GM12878 (cell line): ENCODE data around the gene COASY. TPM values are rescaled to one million over a fixed set of nuclear protein-coding genes. Genes with fewer than 3 reads are reported as not detected.
A peak's percentile ranks its signal among the peaks of the same experiment; 100 is the strongest.

ENCODE experiments used
- CREB1 ChIP-seq: IDR thresholded peaks from 2 replicates; pipeline ENCODE4 v1.6.1; 2012; ENCODE audit warnings: low read depth, mild to moderate bottlenecking, inconsistent platforms
- EP300 ChIP-seq, 2 experiments: fragments of 150-350 bp in 1 of 2; IDR thresholded peaks; 2 replicates each; pipeline ENCODE4 v1.6.1; 2011 to 2012; ENCODE audit warnings: low read depth in 2 of 2, low read length in 2 of 2, borderline replicate concordance in 1 of 2, improper control_type of control experiment in 1 of 2, inconsistent platforms in 1 of 2; ENCODE audit not compliant: control insufficient read depth in 1 of 2
- GATAD2B ChIP-seq: fragments of 450-650 bp; conservative IDR thresholded peaks from 2 replicates; pipeline ENCODE4 v1.6.1; 2017; ENCODE audit warnings: low read depth, mild to moderate bottlenecking, moderate library complexity
- IKZF1 ChIP-seq: fragments of 450-650 bp; conservative IDR thresholded peaks from 2 replicates; pipeline ENCODE4 v1.6.1; 2017; ENCODE audit warnings: antibody characterized with exemption, mild to moderate bottlenecking
- IRF4 ChIP-seq: IDR thresholded peaks from 2 replicates; pipeline ENCODE4 v1.6.1; 2011; ENCODE audit warnings: low read depth, low read length
- KLF5 ChIP-seq: fragments of 450-650 bp; IDR thresholded peaks from 2 replicates; pipeline ENCODE4 v1.6.1; 2014; ENCODE audit warnings: mild to moderate bottlenecking; ENCODE audit not compliant: partially characterized antibody
- LARP7 ChIP-seq: fragments of 450-650 bp; IDR thresholded peaks from 2 replicates; pipeline ENCODE4 v1.6.1; 2017; ENCODE audit warnings: mild to moderate bottlenecking
- MEF2B ChIP-seq: fragments of 450-650 bp; IDR thresholded peaks from 2 replicates; pipeline ENCODE4 v1.6.1; 2018; ENCODE audit warnings: mild to moderate bottlenecking, moderate library complexity; ENCODE audit not compliant: partially characterized antibody, poor library complexity, severe bottlenecking
- MTA2 ChIP-seq: fragments of 450-650 bp; IDR thresholded peaks from 2 replicates; pipeline ENCODE4 v1.6.1; 2016; ENCODE audit warnings: low read depth, mild to moderate bottlenecking, moderate library complexity
- PAX5 ChIP-seq: IDR thresholded peaks from 2 replicates; pipeline ENCODE4 v1.6.1; 2011; ENCODE audit warnings: low read depth, low read length, borderline replicate concordance
- PML ChIP-seq: IDR thresholded peaks from 2 replicates; pipeline ENCODE4 v1.6.1; 2012; ENCODE audit warnings: low read length, inconsistent platforms
- POLR2A ChIP-seq: IDR thresholded peaks from 2 replicates; pipeline ENCODE4 v1.6.1; 2011; ENCODE audit warnings: low read depth, mild to moderate bottlenecking, low read length
- RAD21 ChIP-seq: IDR thresholded peaks from 2 replicates; pipeline ENCODE4 v1.6.1; 2011; ENCODE audit warnings: mild to moderate bottlenecking, low read depth, low read length, moderate library complexity; ENCODE audit not compliant: insufficient read depth
- SMC3 ChIP-seq: IDR thresholded peaks from 2 replicates; pipeline ENCODE4 v1.6.1; 2011; ENCODE audit warnings: low read length, improper control_type of control experiment, borderline replicate concordance
- ZSCAN29 ChIP-seq: fragments of 450-650 bp; IDR thresholded peaks from 2 replicates; pipeline ENCODE4 v1.6.1; 2017; ENCODE audit warnings: mild to moderate bottlenecking, moderate library complexity
- polyA plus RNA-seq, 11 experiments: library from polyadenylated mRNA; depleted of rRNA in 4 of 11; unstranded in 6 of 11; stranded (reverse) in 5 of 11; fragments of >200 nt; fragmentation: Nextera tagmentation in 4 of 11; fragmentation: Illumina TruSeq in 1 of 11; extraction: Ambion mirVana in 4 of 11; extraction: Trizol in 1 of 11; gene quantifications; 1 replicate in 1 of 11; 2 replicates in 10 of 11; pipeline versions ENCODE4 v1.2.1 to v1.2.3, GENCODE V29; 2011 to 2016; ENCODE audit warnings: inconsistent platforms in 2 of 11, missing spikeins in 2 of 11, low read depth in 1 of 11
- total RNA-seq, 4 experiments: library from RNA; depleted of rRNA in 3 of 4; stranded (reverse); fragments of >200 nt in 3 of 4; fragmentation: Illumina TruSeq in 1 of 4; extraction: Trizol in 1 of 4; gene quantifications; 2 replicates each; pipeline versions ENCODE4 v1.2.1 to v1.2.3, GENCODE V29; 2013 to 2021
- TF ChIP-seq, protein P1 (sequence below): fragments of 450-650 bp; IDR thresholded peaks from 2 replicates; pipeline ENCODE4 v1.6.1; 2017; ENCODE audit warnings: mild to moderate bottlenecking, moderate library complexity
- TF ChIP-seq, protein P2 (sequence below): fragments of 450-650 bp; IDR thresholded peaks from 2 replicates; pipeline ENCODE4 v1.6.1; 2017; ENCODE audit warnings: borderline replicate concordance
- TF ChIP-seq, protein P3 (sequence below): IDR thresholded peaks from 2 replicates; pipeline ENCODE4 v1.6.1; 2012; ENCODE audit warnings: low read depth, low read length, improper control_type of control experiment
- TF ChIP-seq, protein P4 (sequence below), 3 experiments: IDR thresholded peaks in 2 of 3; conservative IDR thresholded peaks in 1 of 3; 2 replicates each; pipeline ENCODE4 v1.5.1; 2011; ENCODE audit warnings: low read depth in 3 of 3, low read length in 3 of 3, mild to moderate bottlenecking in 3 of 3, control low read depth in 2 of 3, moderate library complexity in 2 of 3, inconsistent platforms in 1 of 3, mixed read lengths in 1 of 3; ENCODE audit not compliant: control insufficient read depth in 2 of 3, insufficient read depth in 1 of 3; ENCODE audit errors: extremely low read depth in 1 of 3
- TF ChIP-seq, protein P5 (sequence below): fragments of 450-650 bp; IDR thresholded peaks from 2 replicates; pipeline ENCODE4 v1.6.1; 2017; ENCODE audit warnings: mild to moderate bottlenecking

Gene COASY
- total and polyA plus RNA-seq, 10 of the 15 experiments (the other 5 are each of a cell fraction or from before 2014, with no cell fraction given) = 18.6 to 93.9 (median 43.2) TPM

DNA sequence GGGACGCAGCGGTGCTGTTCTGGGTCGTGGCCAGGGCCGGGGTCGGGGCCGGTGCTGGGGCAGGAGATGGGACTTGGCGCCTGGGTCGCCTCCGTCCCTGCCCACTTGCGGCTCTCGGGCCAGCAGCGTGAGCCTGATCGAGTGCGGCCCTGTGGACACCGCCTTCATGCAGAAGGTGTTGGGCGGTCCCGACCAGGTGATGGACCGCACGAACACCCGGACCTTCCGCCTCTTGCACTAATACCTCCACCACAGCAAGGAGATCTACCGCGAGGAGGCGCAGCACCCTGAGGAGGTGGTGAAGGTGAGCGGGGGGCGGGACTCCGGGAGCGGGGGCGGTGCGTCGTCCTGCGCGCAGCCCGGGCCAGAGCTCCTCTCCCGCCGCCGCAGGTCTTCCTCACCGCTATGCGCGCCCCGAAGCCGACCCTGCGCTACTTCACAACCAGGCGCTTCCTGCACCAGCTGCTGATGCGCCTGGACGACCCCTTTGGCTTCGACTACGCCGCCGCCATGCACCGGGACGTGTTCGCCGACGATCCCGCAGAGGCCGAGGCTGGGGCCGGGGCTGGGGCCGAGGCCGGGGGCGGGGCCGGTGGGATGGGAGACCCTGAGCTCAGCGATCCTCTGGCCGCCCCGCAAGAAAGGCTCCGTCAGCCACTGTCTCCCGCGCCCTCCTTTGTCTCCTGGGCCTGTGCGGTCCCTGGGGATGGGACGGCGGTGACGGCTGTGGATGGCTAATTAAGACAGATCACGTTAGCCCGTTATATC, 13.7 kb upstream of the COASY start (continued):
- TF ChIP-seq, protein P1, sequence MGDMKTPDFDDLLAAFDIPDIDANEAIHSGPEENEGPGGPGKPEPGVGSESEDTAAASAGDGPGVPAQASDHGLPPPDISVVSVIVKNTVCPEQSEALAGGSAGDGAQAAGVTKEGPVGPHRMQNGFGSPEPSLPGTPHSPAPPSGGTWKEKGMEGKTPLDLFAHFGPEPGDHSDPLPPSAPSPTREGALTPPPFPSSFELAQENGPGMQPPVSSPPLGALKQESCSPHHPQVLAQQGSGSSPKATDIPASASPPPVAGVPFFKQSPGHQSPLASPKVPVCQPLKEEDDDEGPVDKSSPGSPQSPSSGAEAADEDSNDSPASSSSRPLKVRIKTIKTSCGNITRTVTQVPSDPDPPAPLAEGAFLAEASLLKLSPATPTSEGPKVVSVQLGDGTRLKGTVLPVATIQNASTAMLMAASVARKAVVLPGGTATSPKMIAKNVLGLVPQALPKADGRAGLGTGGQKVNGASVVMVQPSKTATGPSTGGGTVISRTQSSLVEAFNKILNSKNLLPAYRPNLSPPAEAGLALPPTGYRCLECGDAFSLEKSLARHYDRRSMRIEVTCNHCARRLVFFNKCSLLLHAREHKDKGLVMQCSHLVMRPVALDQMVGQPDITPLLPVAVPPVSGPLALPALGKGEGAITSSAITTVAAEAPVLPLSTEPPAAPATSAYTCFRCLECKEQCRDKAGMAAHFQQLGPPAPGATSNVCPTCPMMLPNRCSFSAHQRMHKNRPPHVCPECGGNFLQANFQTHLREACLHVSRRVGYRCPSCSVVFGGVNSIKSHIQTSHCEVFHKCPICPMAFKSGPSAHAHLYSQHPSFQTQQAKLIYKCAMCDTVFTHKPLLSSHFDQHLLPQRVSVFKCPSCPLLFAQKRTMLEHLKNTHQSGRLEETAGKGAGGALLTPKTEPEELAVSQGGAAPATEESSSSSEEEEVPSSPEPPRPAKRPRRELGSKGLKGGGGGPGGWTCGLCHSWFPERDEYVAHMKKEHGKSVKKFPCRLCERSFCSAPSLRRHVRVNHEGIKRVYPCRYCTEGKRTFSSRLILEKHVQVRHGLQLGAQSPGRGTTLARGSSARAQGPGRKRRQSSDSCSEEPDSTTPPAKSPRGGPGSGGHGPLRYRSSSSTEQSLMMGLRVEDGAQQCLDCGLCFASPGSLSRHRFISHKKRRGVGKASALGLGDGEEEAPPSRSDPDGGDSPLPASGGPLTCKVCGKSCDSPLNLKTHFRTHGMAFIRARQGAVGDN = no peak; the same call in 1 of the 2 replicates
- TF ChIP-seq MTA2 = no peak
- no peak for TF ChIP-seq PML
- TF ChIP-seq, protein P2, sequence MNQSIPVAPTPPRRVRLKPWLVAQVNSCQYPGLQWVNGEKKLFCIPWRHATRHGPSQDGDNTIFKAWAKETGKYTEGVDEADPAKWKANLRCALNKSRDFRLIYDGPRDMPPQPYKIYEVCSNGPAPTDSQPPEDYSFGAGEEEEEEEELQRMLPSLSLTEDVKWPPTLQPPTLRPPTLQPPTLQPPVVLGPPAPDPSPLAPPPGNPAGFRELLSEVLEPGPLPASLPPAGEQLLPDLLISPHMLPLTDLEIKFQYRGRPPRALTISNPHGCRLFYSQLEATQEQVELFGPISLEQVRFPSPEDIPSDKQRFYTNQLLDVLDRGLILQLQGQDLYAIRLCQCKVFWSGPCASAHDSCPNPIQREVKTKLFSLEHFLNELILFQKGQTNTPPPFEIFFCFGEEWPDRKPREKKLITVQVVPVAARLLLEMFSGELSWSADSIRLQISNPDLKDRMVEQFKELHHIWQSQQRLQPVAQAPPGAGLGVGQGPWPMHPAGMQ = no peak
- peak; percentile 28 for TF ChIP-seq KLF5
- no peak for TF ChIP-seq ZSCAN29
- peak; percentile 62; the same call in 1 of the 2 replicates for TF ChIP-seq GATAD2B
- TF ChIP-seq, protein P3, sequence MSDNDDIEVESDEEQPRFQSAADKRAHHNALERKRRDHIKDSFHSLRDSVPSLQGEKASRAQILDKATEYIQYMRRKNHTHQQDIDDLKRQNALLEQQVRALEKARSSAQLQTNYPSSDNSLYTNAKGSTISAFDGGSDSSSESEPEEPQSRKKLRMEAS = no peak
- TF ChIP-seq, protein P4, sequence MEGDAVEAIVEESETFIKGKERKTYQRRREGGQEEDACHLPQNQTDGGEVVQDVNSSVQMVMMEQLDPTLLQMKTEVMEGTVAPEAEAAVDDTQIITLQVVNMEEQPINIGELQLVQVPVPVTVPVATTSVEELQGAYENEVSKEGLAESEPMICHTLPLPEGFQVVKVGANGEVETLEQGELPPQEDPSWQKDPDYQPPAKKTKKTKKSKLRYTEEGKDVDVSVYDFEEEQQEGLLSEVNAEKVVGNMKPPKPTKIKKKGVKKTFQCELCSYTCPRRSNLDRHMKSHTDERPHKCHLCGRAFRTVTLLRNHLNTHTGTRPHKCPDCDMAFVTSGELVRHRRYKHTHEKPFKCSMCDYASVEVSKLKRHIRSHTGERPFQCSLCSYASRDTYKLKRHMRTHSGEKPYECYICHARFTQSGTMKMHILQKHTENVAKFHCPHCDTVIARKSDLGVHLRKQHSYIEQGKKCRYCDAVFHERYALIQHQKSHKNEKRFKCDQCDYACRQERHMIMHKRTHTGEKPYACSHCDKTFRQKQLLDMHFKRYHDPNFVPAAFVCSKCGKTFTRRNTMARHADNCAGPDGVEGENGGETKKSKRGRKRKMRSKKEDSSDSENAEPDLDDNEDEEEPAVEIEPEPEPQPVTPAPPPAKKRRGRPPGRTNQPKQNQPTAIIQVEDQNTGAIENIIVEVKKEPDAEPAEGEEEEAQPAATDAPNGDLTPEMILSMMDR (IDR thresholded peaks at IDR 0.05 in 2 of 3, conservative IDR thresholded peaks at IDR 0.05 in 1 of 3; ENCODE audit: control insufficient read depth in 2 of 3, extremely low read depth in 1 of 3, insufficient read depth in 1 of 3, low read depth in 3 of 3, low read length in 3 of 3) = peak; percentile 60 to 71 (median 69); a peak in 5 of 6 replicates
- TF ChIP-seq, protein P5, sequence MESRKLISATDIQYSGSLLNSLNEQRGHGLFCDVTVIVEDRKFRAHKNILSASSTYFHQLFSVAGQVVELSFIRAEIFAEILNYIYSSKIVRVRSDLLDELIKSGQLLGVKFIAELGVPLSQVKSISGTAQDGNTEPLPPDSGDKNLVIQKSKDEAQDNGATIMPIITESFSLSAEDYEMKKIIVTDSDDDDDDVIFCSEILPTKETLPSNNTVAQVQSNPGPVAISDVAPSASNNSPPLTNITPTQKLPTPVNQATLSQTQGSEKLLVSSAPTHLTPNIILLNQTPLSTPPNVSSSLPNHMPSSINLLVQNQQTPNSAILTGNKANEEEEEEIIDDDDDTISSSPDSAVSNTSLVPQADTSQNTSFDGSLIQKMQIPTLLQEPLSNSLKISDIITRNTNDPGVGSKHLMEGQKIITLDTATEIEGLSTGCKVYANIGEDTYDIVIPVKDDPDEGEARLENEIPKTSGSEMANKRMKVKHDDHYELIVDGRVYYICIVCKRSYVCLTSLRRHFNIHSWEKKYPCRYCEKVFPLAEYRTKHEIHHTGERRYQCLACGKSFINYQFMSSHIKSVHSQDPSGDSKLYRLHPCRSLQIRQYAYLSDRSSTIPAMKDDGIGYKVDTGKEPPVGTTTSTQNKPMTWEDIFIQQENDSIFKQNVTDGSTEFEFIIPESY = peak; percentile 71; the same call in 1 of the 2 replicates
- peak; percentile 59 for TF ChIP-seq RAD21
- no peak for TF ChIP-seq EP300 (IDR thresholded peaks at IDR 0.05; ENCODE audit: borderline replicate concordance in 1 of 2, control insufficient read depth in 1 of 2, low read depth in 2 of 2, low read length in 2 of 2)
- TF ChIP-seq CREB1 = peak; percentile 35; the same call in 1 of the 2 replicates
- peak; percentile 77 for TF ChIP-seq MEF2B
- no peak for TF ChIP-seq PAX5
- TF ChIP-seq POLR2A = peak; percentile 71; the same call in 1 of the 2 replicates
- peak; percentile 42; the same call in 1 of the 2 replicates for TF ChIP-seq LARP7
- peak; percentile 51; the same call in 1 of the 2 replicates for TF ChIP-seq SMC3
- TF ChIP-seq IRF4 = no peak
- peak; percentile 42; the same call in 1 of the 2 replicates for TF ChIP-seq IKZF1
